ENCODE measurements around the gene METTL3. TPM values are rescaled to one million over a fixed set of nuclear protein-coding genes. Genes with fewer than 3 reads are reported as not detected.

Gene METTL3
- total and polyA plus RNA-seq, 2 of the 13 experiments (the other 11 are each of a cell fraction or from before 2014, with no cell fraction given) = 123 to 130 TPM

- TF ChIP-seq ZNF615 (CRISPR knock-in tag; IDR thresholded peaks at IDR 0.05; ENCODE audit: borderline replicate concordance) (no peak), ZGPAT (CRISPR knock-in tag; IDR thresholded peaks at IDR 0.05) (peak; percentile 79), CC2D1A (CRISPR knock-in tag; IDR thresholded peaks at IDR 0.05) (no peak), KLF9 (CRISPR knock-in tag; IDR thresholded peaks at IDR 0.05; ENCODE audit: low read depth) (no peak), ETV6 (CRISPR knock-in tag; conservative IDR thresholded peaks at IDR 0.05) (no peak), E2F2 (CRISPR knock-in tag; IDR thresholded peaks at IDR 0.05; ENCODE audit: borderline replicate concordance) (no peak), ATF7-NPFF (CRISPR knock-in tag; IDR thresholded peaks at IDR 0.05; ENCODE audit: low read depth) (no peak), SNAPC4 (CRISPR knock-in tag; IDR thresholded peaks at IDR 0.05) (no peak), MAF1 (CRISPR knock-in tag; IDR thresholded peaks at IDR 0.05; ENCODE audit: borderline replicate concordance) (no peak), CTCF (CRISPR knock-in tag; IDR thresholded peaks at IDR 0.05) (no peak), SKI (IDR thresholded peaks at IDR 0.05; ENCODE audit: partially characterized antibody) (no peak), RXRA (CRISPR knock-in tag; IDR thresholded peaks at IDR 0.05) (peak; percentile 40; the same call in 1 of the 2 replicates), ZNF782 (CRISPR knock-in tag; IDR thresholded peaks at IDR 0.05; ENCODE audit: borderline replicate concordance) (no peak), ZBTB34 (CRISPR knock-in tag; IDR thresholded peaks at IDR 0.05) (no peak), TAF15 (IDR thresholded peaks at IDR 0.05; ENCODE audit: low read depth, low read length, poor library complexity, severe bottlenecking) (no peak)
Measured at GRCh38 chr14:21528381-21529348, 17.5 kb upstream of the METTL3 start (continued).
